ENCODE data around the gene PRDM16.

GRCh38 chr1:3192361-3192760 lies 123.4 kb downstream of the PRDM16 start:
- TF ChIP-seq POLR2A (IDR thresholded peaks at IDR 0.05; ENCODE audit: low read length), result no peak
- TF ChIP-seq GATA1 (IDR thresholded peaks at IDR 0.05; ENCODE audit: low read depth, low read length), result no peak

Measured in erythroblast (primary cell).